H9 (cell line): ENCODE data around the gene COPB1. TPM values are rescaled to one million over a fixed set of nuclear protein-coding genes. Genes with fewer than 3 reads are reported as not detected.

Experiments used
- DNase-seq: peaks from one replicate; pipeline ENCODE4 v3.0.0-alpha.2; 2017
- H2AFZ ChIP-seq: one replicate; pipeline ENCODE4 v1.6.1; 2013; ENCODE audit warnings: mild to moderate bottlenecking, low read length, control low read depth, moderate library complexity
- H2AK5ac ChIP-seq: 2 replicates; pipeline ENCODE4 v1.6.1; 2013; ENCODE audit warnings: low read length, control low read depth, mixed read lengths; ENCODE audit not compliant: insufficient read length
- H2BK120ac ChIP-seq: one replicate; pipeline ENCODE4 v1.6.1; 2013; ENCODE audit warnings: low read depth, mild to moderate bottlenecking, low read length, control low read depth, inconsistent platforms; ENCODE audit not compliant: poor library complexity, severe bottlenecking
- H2BK12ac ChIP-seq: 2 replicates; pipeline ENCODE4 v1.6.1; 2013; ENCODE audit warnings: low read length, control low read depth, mixed read lengths, low read depth; ENCODE audit not compliant: insufficient read length
- H2BK15ac ChIP-seq: 2 replicates; pipeline ENCODE4 v1.6.1; 2013; ENCODE audit warnings: low read depth, low read length, control low read depth
- H2BK20ac ChIP-seq: one replicate; pipeline ENCODE4 v1.6.1; 2013; ENCODE audit warnings: low read depth, mild to moderate bottlenecking, low read length, control low read depth, inconsistent platforms; ENCODE audit not compliant: poor library complexity, severe bottlenecking
- H2BK5ac ChIP-seq: 2 replicates; pipeline ENCODE4 v1.6.1; 2013; ENCODE audit warnings: low read length, control low read depth, mixed read lengths; ENCODE audit not compliant: insufficient read length
- H3K14ac ChIP-seq: 2 replicates; pipeline ENCODE4 v1.6.1; 2013; ENCODE audit warnings: low read length, control low read depth; ENCODE audit not compliant: insufficient read depth
- H3K18ac ChIP-seq: 2 replicates; pipeline ENCODE4 v1.6.1; 2013; ENCODE audit warnings: low read depth, mild to moderate bottlenecking, mixed read lengths, low read length, control low read depth; ENCODE audit not compliant: insufficient read length
- H3K23ac ChIP-seq: 2 replicates; pipeline ENCODE4 v1.6.1; 2013; ENCODE audit warnings: low read length, control low read depth, mixed read lengths, low read depth; ENCODE audit not compliant: insufficient read length
- H3K23me2 ChIP-seq: 2 replicates; pipeline ENCODE4 v1.6.1; 2013; ENCODE audit warnings: low read depth, mild to moderate bottlenecking, mixed read lengths, low read length, control low read depth; ENCODE audit not compliant: insufficient read length, poor library complexity, severe bottlenecking
- H3K27ac ChIP-seq: 2 replicates; pipeline ENCODE4 v1.5.1; 2013; ENCODE audit warnings: low read length, control low read depth, mixed read lengths, low read depth; ENCODE audit not compliant: insufficient read length
- H3K27me3 ChIP-seq: 2 replicates; pipeline ENCODE4 v1.6.1; 2013; ENCODE audit warnings: low read length, control low read depth, inconsistent platforms; ENCODE audit not compliant: insufficient read depth
- H3K4ac ChIP-seq: 2 replicates; pipeline ENCODE4 v1.6.1; 2013; ENCODE audit warnings: low read depth, mild to moderate bottlenecking, control low read depth, inconsistent platforms, low read length, moderate library complexity
- H3K4me1 ChIP-seq: 2 replicates; pipeline ENCODE4 v1.6.1; 2013; ENCODE audit warnings: low read length, control low read depth, inconsistent platforms; ENCODE audit not compliant: insufficient read depth
- H3K4me2 ChIP-seq: 2 replicates; pipeline ENCODE4 v1.6.1; 2013; ENCODE audit warnings: low read length, control low read depth, mixed read lengths; ENCODE audit not compliant: insufficient read length, insufficient read depth
- H3K56ac ChIP-seq: 2 replicates; pipeline ENCODE4 v1.6.1; 2013; ENCODE audit warnings: low read depth, mild to moderate bottlenecking, mixed read lengths, low read length, control low read depth; ENCODE audit not compliant: insufficient read length
- H3K79me1 ChIP-seq: 2 replicates; pipeline ENCODE4 v1.6.1; 2013; ENCODE audit warnings: low read depth, mild to moderate bottlenecking, moderate library complexity, low read length, control low read depth, inconsistent platforms; ENCODE audit not compliant: insufficient read depth, poor library complexity, severe bottlenecking
- H3K79me2 ChIP-seq: 2 replicates; pipeline ENCODE4 v1.6.1; 2013; ENCODE audit warnings: low read length, control low read depth, inconsistent platforms; ENCODE audit not compliant: insufficient read depth
- H3K9ac ChIP-seq: 2 replicates; pipeline ENCODE4 v1.6.1; 2013; ENCODE audit warnings: low read length, control low read depth, mixed read lengths; ENCODE audit not compliant: insufficient read length; ENCODE audit errors: extremely low read depth
- H3K9me3 ChIP-seq: one replicate; pipeline ENCODE4 v1.6.1; 2013; ENCODE audit warnings: low read depth, low read length, inconsistent platforms; ENCODE audit not compliant: control insufficient read depth
- H3T11ph ChIP-seq: one replicate; pipeline ENCODE4 v1.6.1; 2013; ENCODE audit warnings: mild to moderate bottlenecking, low read length, control low read depth, inconsistent platforms
- H4K20me1 ChIP-seq: one replicate; pipeline ENCODE4 v1.6.1; 2013; ENCODE audit not compliant: control insufficient read depth, insufficient read length, insufficient read depth
- H4K5ac ChIP-seq: 2 replicates; pipeline ENCODE4 v1.6.1; 2013; ENCODE audit warnings: low read depth, mild to moderate bottlenecking, mixed read lengths, low read length, control low read depth; ENCODE audit not compliant: insufficient read length
- H4K8ac ChIP-seq: replicated peaks from 2 replicates; pipeline ENCODE4 v1.6.1; 2013; ENCODE audit warnings: low read length, control low read depth, mixed read lengths, low read depth; ENCODE audit not compliant: insufficient read length
- H4K91ac ChIP-seq: 2 replicates; pipeline ENCODE4 v1.6.1; 2013; ENCODE audit warnings: low read depth, mild to moderate bottlenecking, moderate library complexity, mixed read lengths, low read length, control low read depth; ENCODE audit not compliant: insufficient read length
- H3K27ac Mint-ChIP-seq, 3 experiments: 2 replicates in 2 of 3; 3 replicates in 1 of 3; pipeline ENCODE4 v1.8.0; 2020 to 2021; ENCODE audit warnings: mixed read lengths in 3 of 3, mild to moderate bottlenecking in 1 of 3, moderate library complexity in 1 of 3
- H3K27me3 Mint-ChIP-seq: 2 replicates; pipeline ENCODE4 v1.8.0; 2021; ENCODE audit warnings: low read depth, mild to moderate bottlenecking, moderate library complexity, mixed read lengths
- H3K36me3 Mint-ChIP-seq, 3 experiments: 2 replicates in 2 of 3; 3 replicates in 1 of 3; pipeline ENCODE4 v1.8.0; 2020 to 2021; ENCODE audit warnings: low read depth in 3 of 3, mixed read lengths in 3 of 3; ENCODE audit not compliant: insufficient read depth in 1 of 3
- H3K4me1 Mint-ChIP-seq, 2 experiments: 2 replicates each; pipeline ENCODE4 v1.8.0; 2020; ENCODE audit warnings: mixed read lengths in 2 of 2
- H3K4me3 Mint-ChIP-seq, 2 experiments: 2 replicates in 1 of 2; 3 replicates in 1 of 2; pipeline ENCODE4 v1.8.0; 2020 to 2021; ENCODE audit warnings: mild to moderate bottlenecking in 2 of 2, mixed read lengths in 2 of 2, moderate library complexity in 1 of 2
- H3K9me3 Mint-ChIP-seq, 2 experiments: 2 replicates in 1 of 2; 3 replicates in 1 of 2; pipeline ENCODE4 v1.8.0; 2020; ENCODE audit warnings: mild to moderate bottlenecking in 2 of 2, mixed read lengths in 2 of 2, moderate library complexity in 1 of 2
- CTCF ChIP-seq: fragments of 200-600 bp; sonication (generic); conservative IDR thresholded peaks from 3 replicates; pipeline ENCODE4 v1.8.0; 2021; ENCODE audit warnings: antibody characterized with exemption, mild to moderate bottlenecking
- WGBS: extraction: QIAGEN DNeasy Blood & Tissue Kit; methylation state at CpG from one replicate; pipeline ENCODE4 v1.1.7; 2013; ENCODE audit warnings: missing lambda C conversion rate, low lambda C conversion rate, mixed read lengths; ENCODE audit not compliant: insufficient read length; ENCODE audit errors: extremely low coverage; 5-methylcytosine and 5-hydroxymethylcytosine counted together
- total RNA-seq: library from RNA; stranded (reverse); gene quantifications from 2 replicates; pipeline ENCODE4 v1.2.1, GENCODE V29; 2021

Gene COPB1
- total RNA-seq, 1 experiment from 2014 or later = 71.6 TPM

- no peak overlapping the region for H3K56ac ChIP-seq
- no peak overlapping the region for H3K27ac ChIP-seq
- no peak overlapping the region for H2BK5ac ChIP-seq
- no peak overlapping the region for H3K18ac ChIP-seq
- no peak overlapping the region for H4K5ac ChIP-seq
- no peaks in the 10 kb centered on the region for H3K79me1 ChIP-seq
- Mint-ChIP-seq H3K4me3 (no peak overlapping the region), H3K4me1 (no peaks in the 10 kb centered on the region), H3K36me3 (peaks cover 19 to 51% (median 44%) of the 10 kb centered on the region in 3 experiments; a peak in 6 of 7 replicates), H3K9me3 (no peaks in the 10 kb centered on the region), H3K27me3 (no peaks in the 10 kb centered on the region), H3K27ac (no peak overlapping the region)
- no peaks in the 10 kb centered on the region for H3K9me3 ChIP-seq
- H3K27me3 ChIP-seq = no peaks in the 10 kb centered on the region
- no peak overlapping the region for H4K8ac ChIP-seq
- no peak overlapping the region for H2AK5ac ChIP-seq
- TF ChIP-seq CTCF = no peak
- no peaks in the 10 kb centered on the region for H3K4me1 ChIP-seq
- no peak overlapping the region for H2BK120ac ChIP-seq
- no peak overlapping the region for H2AFZ ChIP-seq
- no peak overlapping the region for H3T11ph ChIP-seq
- no peak for DNase-seq
- no peaks in the 10 kb centered on the region for H4K20me1 ChIP-seq
- no CpG with 5 or more reads among the region's 3 CpGs for WGBS
- H3K9ac ChIP-seq = no peak overlapping the region
- no peaks in the 10 kb centered on the region for H3K79me2 ChIP-seq
- no peak overlapping the region for H2BK12ac ChIP-seq
- no peak overlapping the region for H2BK15ac ChIP-seq
- H2BK20ac ChIP-seq = no peak overlapping the region
- H3K23ac ChIP-seq = no peak overlapping the region
- H3K14ac ChIP-seq = no peak overlapping the region
- no peaks in the 10 kb centered on the region for H3K23me2 ChIP-seq
- no peak overlapping the region for H3K4me2 ChIP-seq
- no peak overlapping the region for H3K4ac ChIP-seq
- no peak overlapping the region for H4K91ac ChIP-seq
These were observed 41.2 kb downstream of the COPB1 start for GRCh38 chr11:14458377-14458776.
